HG02981 (cell line): Measurements from ENCODE around the gene DBN1.
A peak's percentile ranks its signal among the peaks of the same experiment; 100 is the strongest.
"Not testable (repeated sequence)": the region's sequence is repeated elsewhere in the genome, so short reads cannot be mapped to it uniquely, and the experiment has no call there.

Experiments used
- ATAC-seq: cut with Tn5 transposase; IDR thresholded peaks from one replicate; pipeline ENCODE4 v1.9.1; 2021; ENCODE audit warnings: mild to moderate bottlenecking, moderate library complexity; ENCODE audit not compliant: unreplicated experiment

DBN1 gene

GRCh38 chr5:177431317-177432142, 41.9 kb downstream of the DBN1 start:
- ATAC-seq: peak; percentile 38

- no peak for ATAC-seq
These were observed 42.5 kb downstream of the DBN1 start for GRCh38 chr5:177430972-177431316.

- no peak for ATAC-seq
These were observed 43.1 kb downstream of the DBN1 start for GRCh38 chr5:177430140-177430951.

GRCh38 chr5:177429248-177430040, 44.0 kb downstream of the DBN1 start:
- no peak for ATAC-seq

- ATAC-seq: no peak
These were observed 44.7 kb downstream of the DBN1 start for GRCh38 chr5:177428574-177429217.

GRCh38 chr5:177427919-177428573, 45.4 kb downstream of the DBN1 start:
- ATAC-seq: no peak

- no peak for ATAC-seq
These were observed 46.1 kb downstream of the DBN1 start for GRCh38 chr5:177427211-177427822.

GRCh38 chr5:177426566-177427210, 46.7 kb downstream of the DBN1 start, which contains the start of gene GRK6:
Gene GRK6 (plus strand): TSS chr5:177426676. CDS start chr5:177426846, 170 bp downstream.
- peak; percentile 3 for ATAC-seq

- peak; percentile 76 for ATAC-seq
These were observed 47.5 kb downstream of the DBN1 start for GRCh38 chr5:177425801-177426565.

GRCh38 chr5:177425196-177425800, 48.1 kb downstream of the DBN1 start:
- ATAC-seq: no peak

- no peak for ATAC-seq
These were observed 49.8 kb downstream of the DBN1 start for GRCh38 chr5:177423671-177424070.

GRCh38 chr5:177421062-177421798, 52.2 kb downstream of the DBN1 start:
- ATAC-seq: no peak

GRCh38 chr5:177420472-177420871, 53.0 kb downstream of the DBN1 start:
- not testable (repeated sequence) for ATAC-seq

- ATAC-seq: no peak
These were observed 54.4 kb downstream of the DBN1 start for GRCh38 chr5:177419046-177419445.

GRCh38 chr5:177417081-177417480, 56.4 kb downstream of the DBN1 start:
- ATAC-seq: not testable (repeated sequence)

GRCh38 chr5:177414481-177414880, 59.0 kb downstream of the DBN1 start:
- ATAC-seq: no peak

- no peak for ATAC-seq
These were observed 60.7 kb downstream of the DBN1 start for GRCh38 chr5:177412603-177413233.
